Ovary (tissue), 3 donors: ENCODE data around the gene ACTL7A.

Experiments
- CTCF ChIP-seq, 3 donors: fragments of 450-650 bp in 2 of 3; fragments of 200-600 bp in 1 of 3; IDR thresholded peaks; one replicate each; pipeline versions ENCODE4 v1.5.1 to v1.8.0; 2016 to 2022; ENCODE audit warnings: antibody characterized with exemption in 3 of 3, mild to moderate bottlenecking in 1 of 3
- EP300 ChIP-seq: sonication (generic); formaldehyde crosslinking; IDR thresholded peaks from one replicate; pipeline ENCODE4 v1.6.1; 2017; ENCODE audit warnings: antibody characterized with exemption
- POLR2A ChIP-seq: fragments of 450-650 bp; IDR thresholded peaks from one replicate; pipeline ENCODE4 v1.6.1; 2017; ENCODE audit warnings: antibody characterized with exemption, mild to moderate bottlenecking, moderate library complexity
- donor health status: DM: no; HTN: no; CAD: no.

DNA sequence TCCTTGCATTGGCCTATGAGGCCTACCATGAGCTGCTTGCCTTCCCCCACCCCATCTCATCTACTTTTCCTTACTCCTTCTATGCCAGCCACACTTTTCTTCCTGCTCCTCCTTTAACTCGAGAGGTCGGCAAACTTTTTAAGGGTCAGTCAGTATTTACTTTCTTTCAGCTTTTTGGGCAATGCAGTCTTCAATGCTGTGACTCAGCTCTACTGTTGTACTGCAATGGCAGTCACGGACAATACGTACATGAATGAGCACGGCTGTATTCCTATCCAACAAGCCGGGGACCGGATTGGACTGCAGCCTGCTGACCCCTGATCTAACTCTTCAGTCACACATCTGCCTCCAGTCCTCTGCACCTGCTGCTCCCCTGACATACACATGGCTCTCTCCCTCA, 602 bp upstream of the ACTL7A start:
- TF ChIP-seq POLR2A (no peak), CTCF (IDR thresholded peaks at IDR 0.05) (no peak), EP300 (no peak)
